GM19463 (cell line): Measurements from ENCODE around the gene MROH9.
"Not testable (repeated sequence)": the region's sequence is repeated elsewhere in the genome, so short reads cannot be mapped to it uniquely, and the experiment has no call there.

Experiments used
- ATAC-seq: cut with Tn5 transposase; IDR thresholded peaks from one replicate; pipeline ENCODE4 v1.9.1; 2021; ENCODE audit warnings: mild to moderate bottlenecking, moderate library complexity; ENCODE audit not compliant: unreplicated experiment

Gene MROH9, protein sequence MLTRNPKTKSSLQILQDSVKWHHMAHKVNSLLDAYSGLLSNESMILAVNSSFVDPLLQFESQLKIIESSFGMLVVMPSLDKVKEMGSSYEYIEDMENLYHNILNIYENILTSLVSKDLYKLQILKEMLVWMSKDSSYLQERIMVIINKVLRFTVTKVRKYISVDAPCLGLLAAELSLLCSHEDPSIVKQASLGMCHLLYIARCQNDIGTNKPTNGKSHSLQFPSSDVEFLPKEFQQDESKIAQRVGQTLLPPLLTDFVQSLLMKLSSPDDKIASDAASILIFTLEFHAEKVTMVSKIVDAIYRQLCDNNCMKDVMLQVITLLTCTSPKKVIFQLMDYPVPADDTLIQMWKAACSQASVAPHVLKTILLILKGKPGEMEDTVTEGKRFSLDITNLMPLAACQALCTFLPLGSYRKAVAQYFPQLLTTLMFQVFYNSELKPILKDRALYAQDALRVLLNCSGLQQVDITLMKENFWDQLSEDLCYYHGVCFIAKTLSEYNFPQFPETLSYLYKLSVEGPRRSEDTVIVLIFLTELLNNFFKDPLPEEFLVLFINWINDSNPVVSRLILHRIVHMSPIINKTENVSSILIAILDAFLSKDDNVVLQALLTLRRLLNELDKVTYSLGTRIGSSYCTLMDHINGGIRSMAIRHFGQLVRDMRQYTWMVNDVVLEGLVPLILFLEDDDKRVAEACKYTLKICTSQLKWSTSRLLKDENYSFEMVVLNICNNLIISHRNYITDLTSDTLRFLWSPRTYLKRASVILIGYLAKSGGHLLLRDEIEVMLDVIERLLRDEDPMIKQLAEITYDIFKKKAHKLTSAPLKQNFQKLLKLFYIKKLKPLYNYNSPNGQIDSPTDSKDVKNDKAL

DNA sequence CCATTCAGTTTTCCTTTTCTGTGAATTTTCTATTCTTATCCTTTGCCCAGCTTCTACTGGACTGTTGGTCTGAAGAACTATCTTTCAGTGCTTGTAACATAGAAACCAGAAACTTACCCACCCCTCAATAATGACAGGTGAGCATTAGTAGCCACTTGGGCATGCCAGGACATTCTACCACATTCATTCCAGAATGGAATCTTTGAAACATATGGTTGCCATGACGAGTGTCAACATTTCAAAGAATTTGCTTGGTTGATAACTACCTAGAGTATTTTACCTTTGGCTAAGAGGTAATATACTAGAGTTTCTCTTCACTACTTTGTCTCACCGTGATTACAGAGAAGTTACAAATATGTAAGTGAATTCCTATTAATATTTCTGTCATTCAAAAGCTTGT, at the start of gene MROH9:
Gene MROH9, plus strand, starts transcription at position 304 of the 400 bp plus-strand sequence. CDS start 10,023 bp downstream, outside the sequence.
- no peak for ATAC-seq

GRCh38 chr1:170885551-170885950, 49.8 kb upstream of the MROH9 start:
- no peak for ATAC-seq

- no peak for ATAC-seq
These were observed 48.9 kb upstream of the MROH9 start for GRCh38 chr1:170886460-170886859.

GRCh38 chr1:170887726-170888125, 47.6 kb upstream of the MROH9 start:
- no peak for ATAC-seq

- no peak for ATAC-seq
These were observed 43.5 kb upstream of the MROH9 start for GRCh38 chr1:170891872-170892271.

DNA sequence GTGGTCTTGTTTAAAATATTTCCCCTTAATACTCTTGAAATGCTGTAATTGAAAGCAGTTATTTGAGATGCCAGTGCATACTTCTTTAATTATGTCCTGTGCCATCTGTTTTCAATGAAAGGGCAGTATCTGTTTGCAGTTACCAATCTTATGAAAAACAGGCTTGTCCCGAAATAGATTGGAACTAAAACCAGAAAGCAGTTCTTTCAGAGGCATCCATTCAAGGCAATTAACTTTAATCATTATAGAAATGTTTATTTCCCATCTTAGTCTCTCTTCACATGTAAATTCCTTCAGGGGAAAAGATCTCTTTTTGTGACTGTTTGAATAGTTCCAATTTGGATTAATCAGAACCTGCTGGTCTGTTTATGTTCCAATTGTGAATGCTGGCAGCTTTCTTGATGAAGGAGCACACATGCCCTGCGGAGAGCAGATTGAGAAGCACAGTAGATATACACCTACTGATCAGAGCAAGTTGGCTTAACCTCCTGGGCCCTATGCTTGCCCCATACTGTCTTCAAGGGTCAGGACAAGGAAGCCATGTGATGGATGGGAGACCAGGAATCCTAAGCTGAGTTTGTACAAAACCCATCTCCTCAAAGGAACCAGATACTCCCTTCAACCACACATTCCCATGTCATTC, 41.6 kb upstream of the MROH9 start:
- no peak for ATAC-seq

- ATAC-seq, result no peak
These were observed 31.4 kb upstream of the MROH9 start for GRCh38 chr1:170903961-170904360.

- no peak for ATAC-seq
These were observed 26.4 kb upstream of the MROH9 start for GRCh38 chr1:170908942-170909341.

DNA sequence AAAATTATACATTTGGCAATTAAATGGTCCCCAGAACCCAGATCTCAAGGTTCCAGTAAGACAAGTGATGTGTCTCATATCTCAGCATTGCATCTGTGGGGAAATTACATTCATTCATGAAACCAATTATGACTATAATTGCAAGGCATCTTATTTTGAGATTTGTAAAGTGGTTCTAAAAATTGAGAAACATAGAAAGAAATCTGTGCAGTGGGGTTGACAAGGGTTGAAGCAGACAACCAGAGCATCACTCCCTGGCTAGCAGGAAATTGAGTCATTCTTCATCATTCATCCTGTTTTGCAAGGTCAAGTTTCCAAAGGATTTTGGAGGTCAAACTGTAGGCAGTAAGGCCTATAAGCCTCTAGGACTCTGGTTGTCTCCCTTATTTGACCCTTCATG, 25.1 kb upstream of the MROH9 start:
- ATAC-seq, result no peak

- ATAC-seq, result no peak
These were observed 18.0 kb upstream of the MROH9 start for GRCh38 chr1:170917373-170917772.

GRCh38 chr1:170924656-170925055, 10.7 kb upstream of the MROH9 start:
- not testable (repeated sequence) for ATAC-seq

- ATAC-seq, result no peak
These were observed 7.1 kb upstream of the MROH9 start for GRCh38 chr1:170927955-170928840.

GRCh38 chr1:170929412-170929834, 5.9 kb upstream of the MROH9 start:
- ATAC-seq, result no peak

DNA sequence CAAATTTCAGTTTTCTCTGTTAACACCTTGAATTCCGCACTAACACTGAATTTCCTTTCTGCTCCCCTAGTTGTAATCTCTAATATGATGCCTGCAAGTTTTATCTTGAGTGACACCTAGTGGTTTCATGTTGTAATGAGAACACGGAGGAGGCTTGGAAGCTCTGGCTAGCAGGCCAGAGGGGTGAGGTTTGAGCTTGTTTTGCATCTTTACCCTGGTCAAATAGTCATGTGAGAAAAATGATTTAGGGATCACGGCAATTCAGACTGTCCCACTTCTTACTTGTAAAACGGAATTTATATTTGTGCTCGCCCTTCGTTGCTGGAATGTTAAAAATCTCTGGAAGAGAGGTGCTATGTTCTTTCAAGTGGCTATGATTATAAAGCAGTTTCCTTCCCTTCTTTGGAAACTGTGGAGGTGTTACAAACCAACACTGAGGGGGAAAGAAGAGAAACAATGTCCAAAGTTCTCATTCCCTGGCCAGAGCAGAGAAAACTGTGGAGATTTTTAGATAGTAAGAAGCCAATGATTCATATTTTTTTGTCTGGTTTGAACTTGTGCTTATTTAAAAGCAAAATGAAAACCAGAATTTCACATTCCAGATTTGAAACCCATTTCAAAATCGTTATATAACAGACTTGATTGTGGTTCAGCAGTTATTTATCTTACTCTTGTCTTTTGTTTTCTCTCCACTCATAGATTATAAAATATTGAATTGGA, 5.3 kb upstream of the MROH9 start:
- ATAC-seq, result peak; percentile 95

GRCh38 chr1:170931650-170932049, 3.7 kb upstream of the MROH9 start:
- ATAC-seq, result no peak

GRCh38 chr1:170932236-170932635, 3.1 kb upstream of the MROH9 start:
- no peak for ATAC-seq

DNA sequence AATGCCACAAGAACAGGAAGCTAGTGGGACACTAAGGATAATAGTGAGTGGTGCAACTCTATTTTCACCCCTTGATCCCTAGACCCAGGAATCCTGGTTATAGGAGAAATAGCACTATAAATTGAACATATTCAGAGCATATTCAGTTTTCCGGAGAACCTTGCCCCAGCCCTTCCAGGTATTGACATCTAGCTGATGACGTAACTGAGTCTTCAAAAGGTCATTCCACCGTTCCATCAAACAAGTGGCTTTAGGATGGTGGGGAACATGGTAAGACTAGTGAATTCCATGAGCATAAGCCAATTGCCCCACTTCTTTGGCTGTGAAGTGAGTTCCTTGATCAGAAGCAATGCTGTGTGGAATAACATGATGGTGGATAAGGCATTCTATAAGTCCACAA, 2.9 kb downstream of the MROH9 start:
- ATAC-seq, result no peak

- no peak for ATAC-seq
These were observed 4.1 kb downstream of the MROH9 start for GRCh38 chr1:170939476-170939875.

- ATAC-seq, result not testable (repeated sequence)
These were observed 16.4 kb downstream of the MROH9 start for GRCh38 chr1:170951744-170952143.

GRCh38 chr1:170959385-170959784, 24.1 kb downstream of the MROH9 start:
- no peak for ATAC-seq
